Embryonic facial prominence (tissue), 1 donor: ENCODE measurements around the gene DCC.

Experiments
- DNase-seq: peaks from one replicate; pipeline ENCODE4 v3.0.0-alpha.2; 2016; ENCODE audit errors: extremely low spot score

Gene DCC

DNA sequence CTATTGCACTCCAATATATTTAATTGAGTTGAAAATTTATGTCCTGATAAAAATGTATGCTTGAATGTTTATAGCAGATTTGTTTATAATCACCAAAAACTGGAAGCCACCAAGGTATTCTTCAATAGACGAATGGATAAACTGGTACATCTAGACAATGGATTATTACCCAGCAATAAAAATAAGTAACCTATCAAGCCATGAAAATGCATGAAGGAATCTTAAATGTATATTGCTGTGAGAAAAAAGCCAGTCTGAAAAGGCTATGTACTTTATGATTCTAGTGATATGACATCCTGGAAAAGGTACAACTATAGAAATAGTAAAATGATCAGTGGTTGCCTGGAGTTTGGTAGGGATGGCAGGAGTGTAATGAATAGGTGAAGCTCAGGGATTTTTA, 580.7 kb downstream of the DCC start:
- no peak for DNase-seq

DNA sequence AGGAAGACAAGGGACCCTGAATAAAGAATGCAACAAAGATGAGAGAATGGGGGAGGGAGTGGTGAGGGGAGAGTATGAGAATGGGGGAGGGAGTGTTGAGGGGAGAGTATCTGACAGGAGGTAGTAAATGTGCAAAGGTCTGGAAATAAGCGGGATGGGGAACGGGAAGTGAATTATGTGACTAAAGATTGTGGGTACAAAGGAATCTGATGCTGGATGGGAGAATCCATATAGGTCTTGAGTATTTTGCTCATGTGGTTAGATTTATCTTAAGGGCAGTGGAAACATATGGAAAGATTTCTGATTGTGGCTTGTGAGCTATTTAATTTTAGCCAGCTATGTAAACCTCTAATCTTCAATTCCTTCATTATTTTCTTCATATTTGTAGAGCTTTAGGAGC, 593.4 kb downstream of the DCC start:
- no peak for DNase-seq

DNA sequence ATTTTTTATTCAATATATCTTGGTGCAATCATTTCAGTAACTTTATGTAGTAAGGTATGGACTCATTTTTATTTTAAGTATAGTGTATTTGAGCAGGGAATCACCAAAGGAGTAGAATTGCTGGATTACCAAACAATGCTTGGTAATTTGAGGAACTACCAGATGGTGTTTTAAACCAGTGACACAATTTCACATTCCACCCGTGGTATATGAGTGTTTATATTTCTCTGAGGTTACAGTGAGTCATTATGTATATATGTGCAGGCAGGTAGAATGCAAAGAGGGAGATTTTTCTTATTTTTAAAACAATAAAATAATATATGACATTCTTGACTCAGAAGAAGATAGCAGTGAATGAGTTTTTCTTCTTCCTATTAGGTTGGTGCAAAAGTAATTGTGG, 596.9 kb downstream of the DCC start:
- DNase-seq: no peak

DNA sequence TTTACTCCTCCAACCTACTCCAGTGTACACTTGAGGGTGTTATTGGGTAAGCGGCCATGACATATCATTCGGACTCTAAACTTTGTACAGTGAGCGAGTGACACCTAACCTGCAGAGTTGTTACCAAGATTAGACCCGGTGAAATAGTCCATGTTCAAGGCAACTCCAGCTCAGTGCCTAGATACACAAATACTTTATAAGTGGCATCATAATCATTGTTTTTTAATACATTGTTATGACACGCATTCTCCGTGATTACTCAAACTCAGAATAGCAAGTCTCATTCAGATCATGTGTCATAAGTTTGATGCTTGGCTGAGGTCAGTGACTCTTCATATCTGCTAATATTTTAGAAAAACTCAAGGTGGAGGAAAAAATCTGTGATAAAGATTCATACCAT, 597.8 kb downstream of the DCC start:
- no peak for DNase-seq

DNA sequence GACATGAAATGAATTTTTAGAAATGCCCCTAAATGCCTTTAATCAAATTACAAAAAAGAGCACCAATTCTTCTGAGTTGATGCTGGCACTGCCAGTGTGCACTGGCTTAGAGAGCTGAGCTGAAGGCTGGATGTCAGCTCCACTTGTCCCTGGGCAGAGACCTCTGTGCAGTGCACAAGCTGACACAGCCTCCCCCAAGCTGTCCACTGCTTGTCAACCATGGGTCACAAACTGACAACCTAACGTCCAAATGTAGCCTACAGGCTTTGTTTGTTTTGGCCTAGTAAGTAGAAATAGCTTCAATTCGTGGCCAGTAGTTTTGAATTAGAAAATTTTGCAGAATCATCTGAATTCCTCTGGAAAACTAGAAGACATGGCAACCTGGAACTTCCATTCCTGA, 605.6 kb downstream of the DCC start:
- no peak for DNase-seq

DNA sequence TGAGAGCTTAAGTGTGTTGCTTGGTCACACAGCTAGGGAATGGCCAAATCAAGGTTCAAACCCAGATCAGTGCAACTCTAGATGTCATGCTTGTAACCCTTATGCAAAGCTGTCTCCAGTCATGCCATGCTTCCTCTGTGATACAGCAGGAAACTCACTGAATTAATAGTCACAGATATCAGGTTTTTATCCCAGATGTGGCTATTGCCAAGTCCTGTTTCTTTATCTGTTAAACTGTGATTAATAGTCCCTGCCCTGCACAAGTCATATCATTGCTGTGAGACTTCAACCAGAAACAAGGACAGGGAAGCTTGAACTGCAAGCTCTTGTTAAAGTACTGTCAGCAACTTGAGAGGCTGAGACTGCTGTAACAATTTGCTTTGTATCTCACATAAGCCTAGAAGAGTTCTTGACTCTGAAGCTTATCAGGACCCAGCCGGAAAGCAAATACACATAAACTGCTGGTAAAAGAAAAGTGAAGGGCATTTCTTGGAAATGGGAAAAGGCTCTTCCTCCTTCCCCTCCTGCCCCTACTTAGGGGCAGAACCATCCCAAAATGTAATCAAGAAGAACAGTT, 609.0 kb downstream of the DCC start:
- DNase-seq: no peak

DNA sequence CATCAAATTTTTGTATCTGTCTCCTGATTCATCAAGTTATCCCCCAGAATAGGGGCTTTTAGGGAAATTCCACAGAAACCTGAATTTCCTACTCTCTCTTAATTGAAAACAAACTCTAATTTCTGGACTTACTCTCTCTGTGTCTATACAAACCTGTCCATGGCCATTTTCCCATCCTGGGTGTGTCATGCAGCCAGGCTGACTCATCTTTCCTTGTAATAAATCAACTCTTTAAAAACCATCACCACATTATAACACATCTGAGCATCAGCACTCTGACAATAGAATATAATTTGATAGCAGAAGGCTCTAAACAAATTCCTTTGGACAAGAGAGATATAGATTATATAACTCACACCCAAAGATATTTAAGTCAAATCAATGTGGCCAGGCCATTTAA, 610.2 kb downstream of the DCC start:
- no peak for DNase-seq

DNA sequence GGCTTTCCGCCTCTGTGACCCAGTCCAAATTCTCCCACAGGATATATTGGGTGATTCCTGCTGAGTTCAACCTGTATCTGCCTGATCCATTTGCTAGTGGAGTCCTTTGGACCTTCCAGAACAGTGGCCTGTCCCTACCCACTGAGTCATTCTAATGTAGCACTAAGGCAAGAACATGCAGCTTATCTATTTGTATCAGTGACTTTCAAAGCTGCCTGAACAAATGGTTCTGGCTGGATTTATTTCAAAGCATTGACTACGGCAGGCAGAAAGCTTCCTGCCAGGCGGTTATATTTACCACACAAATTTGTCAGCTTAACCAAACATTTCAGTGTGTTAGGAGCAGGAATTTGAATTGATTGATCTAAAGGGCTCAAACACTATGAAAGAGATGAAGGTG, 613.4 kb downstream of the DCC start:
- DNase-seq: no peak

DNA sequence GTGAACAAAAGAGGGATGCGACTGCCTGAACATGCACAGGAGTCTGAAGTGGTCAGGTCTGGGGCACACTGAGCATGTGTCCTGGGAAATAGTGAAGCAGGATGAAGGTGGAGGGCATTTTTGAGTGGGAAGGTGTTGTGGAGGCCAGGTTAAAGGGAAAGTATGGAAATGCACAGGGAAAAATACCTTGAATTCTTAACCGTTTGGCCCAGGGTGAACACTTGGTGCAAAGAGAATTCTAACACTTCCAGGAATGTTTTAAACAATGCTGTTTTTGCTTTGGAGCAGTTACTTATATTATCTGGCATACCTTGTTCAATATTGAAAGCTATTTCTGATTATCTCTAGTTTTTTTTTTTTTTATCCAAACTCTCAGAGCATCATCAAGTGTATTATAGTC, 623.5 kb downstream of the DCC start:
- no peak for DNase-seq

DNA sequence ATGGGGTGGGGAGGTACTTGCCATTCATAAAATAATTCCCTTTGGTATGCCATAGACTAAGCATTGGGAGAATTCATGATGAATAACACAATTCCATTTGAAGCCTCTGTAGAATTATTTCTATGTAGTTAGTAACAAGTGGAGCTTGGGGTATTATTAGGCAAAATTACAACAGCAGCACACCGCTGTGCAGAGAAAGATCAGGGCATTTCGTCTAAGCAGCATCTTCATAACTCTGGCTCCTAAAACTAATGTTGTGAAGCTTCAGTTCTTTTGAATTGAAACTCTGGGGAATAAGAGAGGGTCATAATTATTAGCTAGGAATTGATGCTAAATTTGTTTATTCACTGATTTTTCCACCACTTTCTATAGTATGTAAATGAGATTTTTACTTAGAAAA, 630.7 kb downstream of the DCC start:
- DNase-seq: no peak

DNA sequence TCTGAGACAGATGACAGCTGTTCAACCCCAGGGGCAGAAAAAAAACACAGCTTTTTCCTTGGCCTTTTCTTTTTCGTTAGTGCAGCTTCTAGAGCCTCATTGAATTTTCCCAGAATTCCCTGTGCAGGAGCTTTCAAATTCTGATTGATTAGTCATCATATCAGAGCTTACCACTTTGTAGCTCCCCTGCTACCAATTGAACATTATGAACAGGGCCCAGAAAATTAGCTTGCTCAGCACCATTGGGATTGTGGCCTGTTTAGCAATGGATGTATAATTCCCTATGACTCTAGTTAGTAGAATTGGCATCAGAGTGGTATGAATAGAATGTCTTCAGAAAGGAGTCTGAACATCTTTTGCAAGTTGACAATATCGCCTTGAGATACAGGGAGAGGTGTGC, 631.1 kb downstream of the DCC start:
- no peak for DNase-seq

DNA sequence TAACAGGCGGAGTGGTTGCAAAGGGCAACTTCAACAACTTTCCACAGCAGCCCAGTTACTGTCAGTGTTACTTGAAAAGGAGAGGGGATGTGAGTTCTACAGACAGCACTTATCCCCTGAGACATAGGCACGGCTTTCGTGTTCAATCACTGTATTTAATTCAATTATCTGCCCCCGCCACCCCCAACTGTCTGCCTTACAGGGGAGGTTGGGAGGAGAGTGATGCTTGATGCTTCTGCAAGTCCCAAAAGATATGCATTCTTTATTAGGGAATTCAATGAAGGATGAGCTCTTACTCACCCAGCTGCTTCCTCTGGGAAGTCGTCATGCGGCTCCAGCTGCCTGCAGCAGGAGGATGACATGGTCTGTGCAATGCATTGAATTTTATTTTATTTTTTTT, 639.9 kb downstream of the DCC start:
- no peak for DNase-seq

DNA sequence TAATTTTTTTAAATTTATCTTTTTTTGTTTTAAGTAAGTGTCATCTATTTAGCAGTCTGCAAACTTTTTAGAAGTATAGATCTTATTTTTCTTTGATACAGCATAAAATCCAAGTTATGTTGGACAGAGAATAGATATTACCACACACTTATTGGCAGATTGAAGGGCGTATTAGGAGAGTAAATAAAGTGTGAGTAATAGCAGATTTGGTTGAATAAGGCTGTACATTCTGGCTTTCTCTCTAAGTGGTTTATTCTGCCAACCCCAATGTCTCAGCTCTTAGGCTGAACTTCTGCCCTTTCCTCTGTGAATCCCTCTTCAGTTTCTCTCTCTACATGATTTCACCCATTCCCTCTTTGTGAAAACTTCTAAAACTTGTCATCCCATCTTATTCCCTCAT, 651.2 kb downstream of the DCC start:
- DNase-seq: no peak

DNA sequence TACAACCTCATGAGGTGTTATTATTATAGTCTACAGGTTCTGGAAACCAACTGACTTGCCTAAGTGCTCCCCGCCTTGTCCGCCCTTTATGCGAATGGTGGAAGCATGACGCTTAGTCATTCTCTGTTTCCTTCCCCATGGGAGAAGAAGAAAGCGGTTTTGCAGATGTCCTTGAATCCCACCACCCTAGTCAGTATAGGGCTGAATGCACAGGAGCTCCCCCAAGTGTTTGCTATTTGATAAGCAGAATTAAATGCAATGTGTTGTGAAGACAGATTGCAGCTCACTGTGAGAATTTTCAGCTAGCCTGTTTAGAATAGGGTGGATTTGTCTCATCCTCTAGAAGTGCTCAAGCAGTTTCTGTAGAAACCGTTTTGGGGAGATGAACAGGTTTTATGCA, 652.0 kb downstream of the DCC start:
- no peak for DNase-seq

DNA sequence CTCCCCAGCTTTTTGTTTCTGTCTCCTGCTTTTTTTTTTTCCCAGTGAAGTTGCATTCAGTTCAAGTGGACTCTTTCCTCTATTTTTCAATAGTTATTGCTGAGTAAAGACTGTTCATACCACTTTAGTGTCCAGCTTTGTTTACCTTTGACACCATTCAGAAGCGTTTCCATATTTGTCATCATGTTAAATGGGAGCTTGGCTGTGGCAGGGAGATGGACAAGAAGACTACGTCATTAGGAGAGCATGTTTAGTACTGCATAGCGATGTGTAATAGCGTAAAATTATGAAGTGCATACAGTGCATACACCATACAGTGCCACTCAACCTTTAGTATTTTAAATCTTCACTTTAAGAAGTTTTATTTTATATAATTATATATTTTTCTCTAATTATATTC, 655.9 kb downstream of the DCC start:
- no peak for DNase-seq

DNA sequence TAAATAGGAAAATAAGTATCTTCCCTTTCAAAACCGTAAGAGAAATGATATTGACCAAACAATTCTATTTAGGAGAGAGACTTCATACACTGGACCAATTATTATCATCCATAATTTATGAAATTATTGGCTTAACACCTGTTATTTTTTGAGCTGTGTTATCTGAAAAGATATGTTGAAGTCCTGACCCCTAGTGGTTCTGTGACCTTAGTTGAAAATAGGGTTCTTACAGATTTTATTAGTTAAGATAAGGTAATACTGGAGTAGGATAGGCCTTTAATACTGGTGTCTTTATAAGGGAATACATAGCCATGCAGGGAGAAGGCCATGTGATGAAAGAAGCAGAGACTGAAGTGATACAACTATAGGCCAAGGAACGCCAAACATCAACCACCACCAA, 659.6 kb downstream of the DCC start:
- no peak for DNase-seq

DNA sequence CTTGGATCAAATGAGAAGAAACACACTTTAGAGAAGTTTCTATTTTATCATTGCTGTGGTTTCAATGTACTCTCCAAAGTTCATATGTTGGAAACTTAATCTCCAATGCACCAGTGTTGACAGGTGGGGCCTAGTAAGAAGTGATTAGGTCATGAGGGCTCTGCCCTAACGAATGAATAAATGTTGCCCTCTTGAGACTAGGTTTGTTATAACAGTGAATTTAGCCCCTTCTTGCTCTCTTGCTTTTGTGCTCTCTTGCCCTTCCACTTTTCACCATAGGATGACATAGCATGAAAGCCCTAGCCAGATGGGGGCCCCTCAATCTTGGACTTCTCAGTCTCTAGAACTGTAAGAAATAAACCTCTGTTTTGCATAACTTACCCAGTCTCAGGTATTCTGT, 664.8 kb downstream of the DCC start:
- DNase-seq: no peak

DNA sequence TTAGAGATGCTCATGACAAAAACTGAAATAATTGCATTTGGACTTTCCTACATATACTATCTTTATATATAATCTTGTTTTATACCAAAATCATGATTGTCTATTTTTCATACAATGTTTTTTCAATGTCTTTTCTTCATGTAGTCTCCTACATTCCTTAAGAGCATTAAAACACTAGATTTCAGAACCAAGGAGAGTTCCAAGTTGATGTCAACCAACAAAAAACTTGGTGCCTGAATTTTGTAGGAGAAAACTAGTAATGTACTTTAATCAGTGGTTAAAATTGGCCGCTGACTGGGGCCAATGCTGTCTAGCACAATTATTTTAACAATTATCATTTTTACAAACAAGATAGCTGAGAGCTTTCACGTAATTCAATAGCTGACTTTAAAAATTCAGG, 678.8 kb downstream of the DCC start:
- DNase-seq: no peak

DNA sequence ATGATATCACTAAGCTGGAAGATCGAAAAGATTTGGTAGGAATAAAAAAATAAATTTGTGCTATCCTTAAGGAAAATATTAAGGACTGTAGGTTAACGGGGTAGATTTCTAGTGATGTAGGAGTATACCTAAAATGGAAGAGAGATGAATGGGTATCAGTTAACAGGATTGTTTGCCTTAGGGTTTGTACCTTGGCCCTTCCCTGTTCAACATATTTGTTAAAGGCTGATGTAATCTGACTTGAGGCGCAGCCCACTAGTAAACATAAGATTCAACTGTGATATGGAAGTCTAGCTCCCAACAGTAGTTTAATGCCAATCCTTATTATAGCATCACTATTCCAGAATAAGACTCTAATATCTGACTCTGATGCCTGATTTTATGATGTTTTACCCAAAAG, 685.2 kb downstream of the DCC start:
- no peak for DNase-seq

DNA sequence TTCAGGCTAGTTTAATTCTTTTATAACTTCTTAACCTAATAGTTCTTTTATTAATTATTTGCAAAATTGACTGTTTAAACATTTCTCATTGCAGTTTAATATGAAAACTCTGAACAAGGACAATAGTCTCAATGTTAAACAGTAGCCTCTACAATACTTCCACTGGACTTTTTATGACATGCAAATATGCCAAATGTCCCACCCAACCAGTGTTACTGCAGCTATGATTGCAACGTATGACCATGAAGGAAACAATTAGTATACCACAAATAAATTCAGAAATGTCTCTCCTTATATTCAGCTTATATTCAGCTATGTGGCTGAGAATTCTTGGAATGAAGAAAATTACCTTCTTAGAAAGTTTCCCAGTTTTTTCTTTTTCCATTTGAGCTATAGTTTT, 688.6 kb downstream of the DCC start:
- DNase-seq: no peak

DNA sequence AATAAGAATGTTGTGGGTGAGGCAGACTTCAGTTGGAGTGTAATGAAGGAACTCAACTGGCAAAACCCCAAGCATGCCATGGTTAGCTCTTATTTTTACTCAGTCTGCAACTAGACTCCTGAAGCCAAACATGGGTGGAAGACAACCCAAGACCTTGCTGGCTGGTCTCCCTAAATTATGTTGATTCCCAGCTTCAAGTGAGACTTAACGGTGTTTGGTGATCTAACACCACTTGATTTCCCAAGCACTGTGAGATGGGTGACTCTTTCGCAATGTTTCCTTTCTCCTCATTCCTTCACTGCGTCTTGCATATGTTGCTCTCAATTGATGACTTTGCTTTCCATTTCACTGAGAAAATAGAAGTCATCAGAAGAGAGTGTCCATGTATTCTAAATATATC, 693.1 kb downstream of the DCC start:
- DNase-seq: no peak

DNA sequence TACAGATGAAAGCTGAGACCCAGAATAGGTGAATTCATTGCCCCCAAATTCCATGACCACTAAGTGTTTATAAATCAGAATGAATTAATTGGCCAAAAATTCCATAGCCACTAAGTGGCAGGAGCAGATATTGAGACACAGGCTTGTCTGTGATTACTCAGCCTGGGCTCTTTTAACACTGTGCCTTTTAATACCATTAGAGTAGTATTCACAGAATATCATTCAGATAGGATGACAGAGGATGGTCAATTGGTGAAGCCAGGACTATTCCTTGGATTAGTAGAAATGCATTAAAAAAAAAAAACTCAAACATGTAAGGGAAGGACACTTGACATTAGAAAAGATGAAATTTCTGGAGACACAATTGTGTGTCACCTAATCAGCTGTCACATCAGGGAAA, 698.6 kb downstream of the DCC start:
- DNase-seq: no peak

DNA sequence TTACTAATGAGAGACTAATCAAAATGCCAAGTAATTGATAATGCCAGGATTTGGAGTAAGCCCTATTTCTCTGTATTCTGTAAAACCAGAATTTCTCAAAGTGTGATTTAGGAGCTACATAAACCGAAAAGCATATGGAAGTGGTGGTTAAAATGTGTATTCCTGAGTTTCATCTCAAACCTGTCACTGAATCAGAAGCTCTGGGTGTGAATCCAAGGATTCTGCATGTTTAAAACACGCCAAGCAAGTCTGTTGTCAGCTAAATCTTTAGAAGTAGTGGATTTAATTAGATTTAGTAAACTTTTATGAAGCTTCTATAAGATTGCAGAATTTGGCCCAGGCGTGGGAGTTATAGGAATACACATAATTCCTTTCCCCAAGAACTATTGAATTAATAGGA, 700.3 kb downstream of the DCC start:
- no peak for DNase-seq

DNA sequence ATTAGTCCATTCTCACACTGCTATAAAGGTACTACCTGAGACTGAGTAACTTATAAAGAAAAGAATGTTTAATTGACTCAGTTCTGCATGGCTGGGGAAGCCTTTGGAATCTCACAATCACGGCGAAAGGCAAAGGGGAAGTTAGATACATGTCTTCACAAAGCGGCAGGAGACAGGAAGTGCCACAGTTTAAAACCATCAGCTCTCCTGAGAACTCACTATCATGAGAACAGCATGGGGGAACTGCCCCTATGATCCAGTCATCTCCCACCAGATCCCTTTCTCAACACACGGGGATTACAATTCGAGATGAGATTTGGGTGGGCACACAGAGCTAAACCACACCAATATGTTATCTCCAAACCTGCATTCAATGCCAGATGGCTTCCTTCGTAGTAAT, 716.1 kb downstream of the DCC start:
- no peak for DNase-seq

DNA sequence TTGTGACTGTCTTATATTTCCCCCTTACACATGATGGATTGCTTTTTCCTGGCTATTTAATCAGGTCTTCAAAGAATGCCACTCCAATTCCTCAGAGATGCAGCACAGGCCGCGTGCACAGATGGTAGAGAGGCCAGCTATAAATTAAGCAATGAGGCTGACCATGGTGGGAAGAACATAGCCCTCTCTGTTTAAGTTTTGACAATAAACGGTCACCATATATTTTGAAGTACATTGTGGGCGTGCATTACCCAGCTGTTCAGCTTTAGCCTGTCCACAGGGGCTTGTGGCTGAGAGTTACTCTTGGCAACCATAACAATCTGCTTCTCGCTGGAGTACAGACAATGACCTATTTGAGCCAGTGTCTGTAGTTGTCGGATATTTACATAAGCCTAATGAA, 730.8 kb downstream of the DCC start:
- no peak for DNase-seq
